ENCODE results near the gene WNT7B. TPM values are rescaled to one million over a fixed set of nuclear protein-coding genes. Genes with fewer than 3 reads are reported as not detected.

Gene WNT7B
- total and polyA plus RNA-seq, 2 of the 8 experiments (the other 6 are each of a cell fraction or from before 2014, with no cell fraction given): 0.14 to 0.24 TPM

DNA sequence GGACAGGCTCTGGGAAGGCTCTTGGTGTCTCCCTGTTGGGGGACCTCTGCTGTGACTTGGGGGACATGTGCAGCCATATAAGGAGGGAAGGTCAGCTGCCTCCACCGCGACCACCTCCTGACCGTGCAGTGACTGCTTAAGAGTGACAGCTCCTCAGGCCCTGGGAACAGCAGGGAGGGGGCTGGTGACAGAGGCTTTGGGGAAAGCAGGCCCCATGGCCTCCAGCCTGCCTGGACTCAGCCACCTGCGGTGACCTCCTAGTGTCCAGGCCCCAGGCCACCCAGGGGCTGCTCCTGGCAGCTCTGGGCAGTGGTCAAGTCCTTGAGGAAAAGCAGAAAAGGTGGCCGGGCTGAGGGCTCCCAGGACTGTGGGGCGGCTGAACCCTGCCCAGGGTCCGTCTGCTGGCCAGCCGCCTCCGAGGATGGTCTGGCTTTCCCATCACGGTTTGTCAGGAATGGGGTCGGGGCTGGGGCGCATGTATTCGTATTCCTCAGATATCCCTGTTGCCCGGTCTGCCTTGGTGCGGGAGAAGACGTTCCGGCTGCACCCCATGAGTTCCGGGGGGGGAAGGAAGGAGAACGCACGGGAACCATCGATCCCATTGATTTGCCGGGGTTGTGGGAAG, 96.8 kb downstream of the WNT7B start (continued):
- TF ChIP-seq, protein P1, sequence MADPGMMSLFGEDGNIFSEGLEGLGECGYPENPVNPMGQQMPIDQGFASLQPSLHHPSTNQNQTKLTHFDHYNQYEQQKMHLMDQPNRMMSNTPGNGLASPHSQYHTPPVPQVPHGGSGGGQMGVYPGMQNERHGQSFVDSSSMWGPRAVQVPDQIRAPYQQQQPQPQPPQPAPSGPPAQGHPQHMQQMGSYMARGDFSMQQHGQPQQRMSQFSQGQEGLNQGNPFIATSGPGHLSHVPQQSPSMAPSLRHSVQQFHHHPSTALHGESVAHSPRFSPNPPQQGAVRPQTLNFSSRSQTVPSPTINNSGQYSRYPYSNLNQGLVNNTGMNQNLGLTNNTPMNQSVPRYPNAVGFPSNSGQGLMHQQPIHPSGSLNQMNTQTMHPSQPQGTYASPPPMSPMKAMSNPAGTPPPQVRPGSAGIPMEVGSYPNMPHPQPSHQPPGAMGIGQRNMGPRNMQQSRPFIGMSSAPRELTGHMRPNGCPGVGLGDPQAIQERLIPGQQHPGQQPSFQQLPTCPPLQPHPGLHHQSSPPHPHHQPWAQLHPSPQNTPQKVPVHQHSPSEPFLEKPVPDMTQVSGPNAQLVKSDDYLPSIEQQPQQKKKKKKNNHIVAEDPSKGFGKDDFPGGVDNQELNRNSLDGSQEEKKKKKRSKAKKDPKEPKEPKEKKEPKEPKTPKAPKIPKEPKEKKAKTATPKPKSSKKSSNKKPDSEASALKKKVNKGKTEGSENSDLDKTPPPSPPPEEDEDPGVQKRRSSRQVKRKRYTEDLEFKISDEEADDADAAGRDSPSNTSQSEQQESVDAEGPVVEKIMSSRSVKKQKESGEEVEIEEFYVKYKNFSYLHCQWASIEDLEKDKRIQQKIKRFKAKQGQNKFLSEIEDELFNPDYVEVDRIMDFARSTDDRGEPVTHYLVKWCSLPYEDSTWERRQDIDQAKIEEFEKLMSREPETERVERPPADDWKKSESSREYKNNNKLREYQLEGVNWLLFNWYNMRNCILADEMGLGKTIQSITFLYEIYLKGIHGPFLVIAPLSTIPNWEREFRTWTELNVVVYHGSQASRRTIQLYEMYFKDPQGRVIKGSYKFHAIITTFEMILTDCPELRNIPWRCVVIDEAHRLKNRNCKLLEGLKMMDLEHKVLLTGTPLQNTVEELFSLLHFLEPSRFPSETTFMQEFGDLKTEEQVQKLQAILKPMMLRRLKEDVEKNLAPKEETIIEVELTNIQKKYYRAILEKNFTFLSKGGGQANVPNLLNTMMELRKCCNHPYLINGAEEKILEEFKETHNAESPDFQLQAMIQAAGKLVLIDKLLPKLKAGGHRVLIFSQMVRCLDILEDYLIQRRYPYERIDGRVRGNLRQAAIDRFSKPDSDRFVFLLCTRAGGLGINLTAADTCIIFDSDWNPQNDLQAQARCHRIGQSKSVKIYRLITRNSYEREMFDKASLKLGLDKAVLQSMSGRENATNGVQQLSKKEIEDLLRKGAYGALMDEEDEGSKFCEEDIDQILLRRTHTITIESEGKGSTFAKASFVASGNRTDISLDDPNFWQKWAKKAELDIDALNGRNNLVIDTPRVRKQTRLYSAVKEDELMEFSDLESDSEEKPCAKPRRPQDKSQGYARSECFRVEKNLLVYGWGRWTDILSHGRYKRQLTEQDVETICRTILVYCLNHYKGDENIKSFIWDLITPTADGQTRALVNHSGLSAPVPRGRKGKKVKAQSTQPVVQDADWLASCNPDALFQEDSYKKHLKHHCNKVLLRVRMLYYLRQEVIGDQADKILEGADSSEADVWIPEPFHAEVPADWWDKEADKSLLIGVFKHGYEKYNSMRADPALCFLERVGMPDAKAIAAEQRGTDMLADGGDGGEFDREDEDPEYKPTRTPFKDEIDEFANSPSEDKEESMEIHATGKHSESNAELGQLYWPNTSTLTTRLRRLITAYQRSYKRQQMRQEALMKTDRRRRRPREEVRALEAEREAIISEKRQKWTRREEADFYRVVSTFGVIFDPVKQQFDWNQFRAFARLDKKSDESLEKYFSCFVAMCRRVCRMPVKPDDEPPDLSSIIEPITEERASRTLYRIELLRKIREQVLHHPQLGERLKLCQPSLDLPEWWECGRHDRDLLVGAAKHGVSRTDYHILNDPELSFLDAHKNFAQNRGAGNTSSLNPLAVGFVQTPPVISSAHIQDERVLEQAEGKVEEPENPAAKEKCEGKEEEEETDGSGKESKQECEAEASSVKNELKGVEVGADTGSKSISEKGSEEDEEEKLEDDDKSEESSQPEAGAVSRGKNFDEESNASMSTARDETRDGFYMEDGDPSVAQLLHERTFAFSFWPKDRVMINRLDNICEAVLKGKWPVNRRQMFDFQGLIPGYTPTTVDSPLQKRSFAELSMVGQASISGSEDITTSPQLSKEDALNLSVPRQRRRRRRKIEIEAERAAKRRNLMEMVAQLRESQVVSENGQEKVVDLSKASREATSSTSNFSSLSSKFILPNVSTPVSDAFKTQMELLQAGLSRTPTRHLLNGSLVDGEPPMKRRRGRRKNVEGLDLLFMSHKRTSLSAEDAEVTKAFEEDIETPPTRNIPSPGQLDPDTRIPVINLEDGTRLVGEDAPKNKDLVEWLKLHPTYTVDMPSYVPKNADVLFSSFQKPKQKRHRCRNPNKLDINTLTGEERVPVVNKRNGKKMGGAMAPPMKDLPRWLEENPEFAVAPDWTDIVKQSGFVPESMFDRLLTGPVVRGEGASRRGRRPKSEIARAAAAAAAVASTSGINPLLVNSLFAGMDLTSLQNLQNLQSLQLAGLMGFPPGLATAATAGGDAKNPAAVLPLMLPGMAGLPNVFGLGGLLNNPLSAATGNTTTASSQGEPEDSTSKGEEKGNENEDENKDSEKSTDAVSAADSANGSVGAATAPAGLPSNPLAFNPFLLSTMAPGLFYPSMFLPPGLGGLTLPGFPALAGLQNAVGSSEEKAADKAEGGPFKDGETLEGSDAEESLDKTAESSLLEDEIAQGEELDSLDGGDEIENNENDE (IDR thresholded peaks at IDR 0.05; ENCODE audit: insufficient replicate concordance, low read length): no peak
- TF ChIP-seq GABPA (IDR thresholded peaks at IDR 0.05; ENCODE audit: borderline replicate concordance, insufficient read depth, low read length) (no peak), CHD1 (IDR thresholded peaks at IDR 0.05; ENCODE audit: low read depth, low read length) (no peak), TBP (IDR thresholded peaks at IDR 0.05; ENCODE audit: low read depth, low read length) (no peak)
- TF ChIP-seq, protein P2, sequence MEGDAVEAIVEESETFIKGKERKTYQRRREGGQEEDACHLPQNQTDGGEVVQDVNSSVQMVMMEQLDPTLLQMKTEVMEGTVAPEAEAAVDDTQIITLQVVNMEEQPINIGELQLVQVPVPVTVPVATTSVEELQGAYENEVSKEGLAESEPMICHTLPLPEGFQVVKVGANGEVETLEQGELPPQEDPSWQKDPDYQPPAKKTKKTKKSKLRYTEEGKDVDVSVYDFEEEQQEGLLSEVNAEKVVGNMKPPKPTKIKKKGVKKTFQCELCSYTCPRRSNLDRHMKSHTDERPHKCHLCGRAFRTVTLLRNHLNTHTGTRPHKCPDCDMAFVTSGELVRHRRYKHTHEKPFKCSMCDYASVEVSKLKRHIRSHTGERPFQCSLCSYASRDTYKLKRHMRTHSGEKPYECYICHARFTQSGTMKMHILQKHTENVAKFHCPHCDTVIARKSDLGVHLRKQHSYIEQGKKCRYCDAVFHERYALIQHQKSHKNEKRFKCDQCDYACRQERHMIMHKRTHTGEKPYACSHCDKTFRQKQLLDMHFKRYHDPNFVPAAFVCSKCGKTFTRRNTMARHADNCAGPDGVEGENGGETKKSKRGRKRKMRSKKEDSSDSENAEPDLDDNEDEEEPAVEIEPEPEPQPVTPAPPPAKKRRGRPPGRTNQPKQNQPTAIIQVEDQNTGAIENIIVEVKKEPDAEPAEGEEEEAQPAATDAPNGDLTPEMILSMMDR (IDR thresholded peaks at IDR 0.05; ENCODE audit: control extremely low read depth in 1 of 3, insufficient read depth in 1 of 3, low read depth in 1 of 3, low read length in 3 of 3): no peak
- TF ChIP-seq, protein P3, sequence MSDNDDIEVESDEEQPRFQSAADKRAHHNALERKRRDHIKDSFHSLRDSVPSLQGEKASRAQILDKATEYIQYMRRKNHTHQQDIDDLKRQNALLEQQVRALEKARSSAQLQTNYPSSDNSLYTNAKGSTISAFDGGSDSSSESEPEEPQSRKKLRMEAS (IDR thresholded peaks at IDR 0.05): no peak
